Measurements from ENCODE around the gene EXT2. TPM values are rescaled to one million over a fixed set of nuclear protein-coding genes. Genes with fewer than 3 reads are reported as not detected.

EXT2 gene
- total RNA-seq, 3 donors from 2014 or later = 82.1 to 108 (median 96.9) TPM

DNA sequence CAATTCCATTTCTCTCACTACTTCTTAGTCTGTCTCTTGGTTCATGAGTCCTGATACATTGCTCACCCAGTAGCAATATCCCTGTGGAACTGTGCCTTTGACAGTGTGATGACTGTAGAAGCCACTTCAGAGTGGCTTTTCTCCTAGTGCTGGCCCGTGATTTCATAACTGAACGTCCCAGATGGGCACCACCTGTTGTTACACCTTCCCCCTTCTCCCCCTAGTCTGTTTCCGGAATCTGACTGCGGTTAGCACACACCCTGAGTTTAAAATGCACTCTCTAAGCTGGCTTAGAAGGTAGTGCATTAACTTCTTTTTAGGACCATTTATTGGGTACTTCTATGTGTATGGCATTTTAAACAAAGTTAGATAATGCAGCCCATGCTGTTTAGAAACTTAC is 131.5 kb downstream of the EXT2 start:
- DNase-seq (ENCODE audit: low spot score in 2 of 2) = no peak
- intact Hi-C loops (cut with DNase I; ENCODE audit: low total_unique reads) = no loop called here

DNA sequence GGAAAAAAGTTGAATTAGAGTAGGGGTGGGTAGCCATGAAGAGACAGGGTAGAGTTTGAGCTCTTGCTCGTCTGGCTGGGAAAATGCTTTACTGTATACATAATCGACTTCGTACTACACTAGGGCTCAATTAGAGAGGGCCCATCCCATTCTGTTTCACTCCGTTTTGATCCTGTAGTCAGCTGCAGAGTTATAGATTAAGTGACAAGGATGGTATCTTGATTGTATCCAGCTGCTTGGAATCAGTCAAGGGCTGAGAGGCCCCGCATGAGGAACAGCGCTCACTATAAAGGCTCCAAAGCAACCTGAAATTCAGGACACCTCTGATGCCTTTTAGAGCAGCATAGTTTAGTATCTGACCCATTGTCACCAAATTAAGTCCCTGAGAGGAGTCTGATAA is 132.9 kb downstream of the EXT2 start:
- Histone ChIP-seq H3K27ac (no peak overlapping the region), H3K9me3 (no peaks in the 10 kb centered on the region), H3K4me3 (no peak overlapping the region), H3K27me3 (no peaks in the 10 kb centered on the region), H3K36me3 (no peaks in the 10 kb centered on the region), H3K4me1 (no peaks in the 10 kb centered on the region)
- DNase-seq (ENCODE audit: low spot score in 2 of 2) = no peak
- TF ChIP-seq POLR2AphosphoS5 (IDR thresholded peaks at IDR 0.05) (no peak), POLR2A (IDR thresholded peaks at IDR 0.05) (no peak)
- TF ChIP-seq, protein P1, sequence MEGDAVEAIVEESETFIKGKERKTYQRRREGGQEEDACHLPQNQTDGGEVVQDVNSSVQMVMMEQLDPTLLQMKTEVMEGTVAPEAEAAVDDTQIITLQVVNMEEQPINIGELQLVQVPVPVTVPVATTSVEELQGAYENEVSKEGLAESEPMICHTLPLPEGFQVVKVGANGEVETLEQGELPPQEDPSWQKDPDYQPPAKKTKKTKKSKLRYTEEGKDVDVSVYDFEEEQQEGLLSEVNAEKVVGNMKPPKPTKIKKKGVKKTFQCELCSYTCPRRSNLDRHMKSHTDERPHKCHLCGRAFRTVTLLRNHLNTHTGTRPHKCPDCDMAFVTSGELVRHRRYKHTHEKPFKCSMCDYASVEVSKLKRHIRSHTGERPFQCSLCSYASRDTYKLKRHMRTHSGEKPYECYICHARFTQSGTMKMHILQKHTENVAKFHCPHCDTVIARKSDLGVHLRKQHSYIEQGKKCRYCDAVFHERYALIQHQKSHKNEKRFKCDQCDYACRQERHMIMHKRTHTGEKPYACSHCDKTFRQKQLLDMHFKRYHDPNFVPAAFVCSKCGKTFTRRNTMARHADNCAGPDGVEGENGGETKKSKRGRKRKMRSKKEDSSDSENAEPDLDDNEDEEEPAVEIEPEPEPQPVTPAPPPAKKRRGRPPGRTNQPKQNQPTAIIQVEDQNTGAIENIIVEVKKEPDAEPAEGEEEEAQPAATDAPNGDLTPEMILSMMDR (IDR thresholded peaks at IDR 0.05) = no peak
- intact Hi-C loops (cut with DNase I; ENCODE audit: low total_unique reads) = no loop called here

More for the DNA sequence above, 131.5 kb downstream of the EXT2 start:
- TF ChIP-seq POLR2AphosphoS5 (IDR thresholded peaks at IDR 0.05) (no peak), POLR2A (IDR thresholded peaks at IDR 0.05) (no peak)
- TF ChIP-seq, protein P1 (IDR thresholded peaks at IDR 0.05) = no peak
- H3K4me3 ChIP-seq = no peak overlapping the region
- H3K9me3 ChIP-seq = no peaks in the 10 kb centered on the region
- H3K36me3 ChIP-seq = no peaks in the 10 kb centered on the region
- H3K4me1 ChIP-seq = no peaks in the 10 kb centered on the region
- H3K27me3 ChIP-seq = no peaks in the 10 kb centered on the region
- H3K27ac ChIP-seq = no peak overlapping the region

DNA sequence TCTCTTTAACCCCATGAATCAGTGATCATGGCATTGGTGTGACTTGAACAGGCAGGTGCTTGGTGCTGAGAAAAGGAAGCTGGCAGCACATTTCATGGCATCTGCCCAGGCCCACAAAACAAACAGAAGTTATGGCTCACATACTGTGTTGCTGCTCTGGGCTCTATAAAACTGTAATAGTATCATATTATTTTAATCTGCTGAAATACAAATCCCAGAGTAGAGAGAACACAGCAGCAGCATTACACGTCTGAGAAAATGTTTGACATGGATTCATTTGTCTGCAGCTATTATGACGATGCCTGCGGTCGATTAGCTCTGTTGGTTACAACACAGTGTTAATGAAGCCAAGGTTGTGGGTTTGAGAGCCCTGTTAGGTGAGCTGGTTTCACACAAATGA is 133.6 kb downstream of the EXT2 start:
- no peak overlapping the region for H3K4me3 ChIP-seq
- no peaks in the 10 kb centered on the region for H3K9me3 ChIP-seq
- H3K27ac ChIP-seq = no peak overlapping the region
- H3K36me3 ChIP-seq = no peaks in the 10 kb centered on the region
- DNase-seq (ENCODE audit: low spot score in 2 of 2) = no peak
- no peaks in the 10 kb centered on the region for H3K4me1 ChIP-seq
- TF ChIP-seq POLR2AphosphoS5 (IDR thresholded peaks at IDR 0.05) (no peak), POLR2A (IDR thresholded peaks at IDR 0.05) (no peak)
- TF ChIP-seq, protein P1 (IDR thresholded peaks at IDR 0.05) = no peak
- H3K27me3 ChIP-seq = no peaks in the 10 kb centered on the region
- intact Hi-C loops (cut with DNase I; ENCODE audit: low total_unique reads) = no loop called here

DNA sequence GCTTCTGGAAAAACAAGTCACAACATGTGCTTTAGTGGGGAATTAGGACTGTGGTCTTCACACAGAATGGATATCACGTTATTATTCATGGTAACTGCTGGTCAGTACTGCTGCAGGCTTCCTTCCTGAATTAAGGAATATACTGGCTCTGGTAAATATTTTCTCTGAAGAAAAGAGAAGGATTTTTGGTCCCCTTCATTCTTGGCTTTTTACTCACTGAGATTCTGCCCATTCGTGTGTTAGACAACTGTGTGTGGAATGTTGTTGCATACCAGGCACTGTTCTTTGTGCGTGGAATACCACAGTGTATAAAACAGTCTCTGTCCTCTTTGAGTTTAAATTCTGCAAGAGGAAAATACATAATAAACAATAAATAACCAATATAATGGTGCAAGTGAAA is 134.1 kb downstream of the EXT2 start:
- intact Hi-C loops (cut with DNase I; ENCODE audit: low total_unique reads) = no loop called here
- no peaks in the 10 kb centered on the region for H3K4me1 ChIP-seq
- no peak overlapping the region for H3K4me3 ChIP-seq
- no peaks in the 10 kb centered on the region for H3K36me3 ChIP-seq
- H3K9me3 ChIP-seq = no peaks in the 10 kb centered on the region
- DNase-seq (ENCODE audit: low spot score in 2 of 2) = no peak
- H3K27me3 ChIP-seq = no peaks in the 10 kb centered on the region
- no peak overlapping the region for H3K27ac ChIP-seq
- TF ChIP-seq, protein P1 (IDR thresholded peaks at IDR 0.05) = no peak
- TF ChIP-seq POLR2A (IDR thresholded peaks at IDR 0.05) = no peak
- TF ChIP-seq POLR2AphosphoS5 (IDR thresholded peaks at IDR 0.05) = no peak

DNA sequence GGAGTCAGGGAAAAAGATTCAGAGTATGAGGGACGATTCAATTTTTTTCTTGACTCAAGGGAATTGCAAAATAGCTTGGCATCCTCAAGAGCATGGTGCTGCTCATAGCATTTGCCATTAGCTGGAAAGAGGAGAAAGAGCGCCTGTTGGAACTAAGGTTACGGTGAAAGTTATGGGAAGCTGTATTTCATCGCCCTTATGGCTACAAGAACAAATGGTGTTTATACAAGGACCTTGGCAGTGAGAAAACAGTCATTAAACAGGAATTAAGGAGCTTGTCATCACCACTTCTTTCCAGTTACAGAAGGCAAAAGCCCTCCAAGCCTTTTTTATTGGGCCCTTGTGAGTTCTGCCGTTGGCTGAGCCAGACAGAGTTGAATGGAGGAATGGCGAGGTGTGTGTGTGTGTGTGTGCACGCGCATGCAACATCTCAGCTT is 140.3 kb downstream of the EXT2 start:
- TF ChIP-seq, protein P1 (IDR thresholded peaks at IDR 0.05) = no peak
- no peak for TF ChIP-seq POLR2A (IDR thresholded peaks at IDR 0.05)
- no peak for TF ChIP-seq POLR2AphosphoS5 (IDR thresholded peaks at IDR 0.05)
- Histone ChIP-seq H3K9me3 (no peaks in the 10 kb centered on the region), H3K27me3 (no peaks in the 10 kb centered on the region), H3K4me1 (no peaks in the 10 kb centered on the region), H3K36me3 (no peaks in the 10 kb centered on the region), H3K27ac (no peak overlapping the region), H3K4me3 (no peak overlapping the region)
- intact Hi-C loops (cut with DNase I; ENCODE audit: low total_unique reads) = no loop called here
- no peak for DNase-seq (ENCODE audit: low spot score in 2 of 2)
